ENCODE data around the gene OFD1. TPM values are rescaled to one million over a fixed set of nuclear protein-coding genes. Genes with fewer than 3 reads are reported as not detected.

OFD1 gene
- total and polyA plus RNA-seq, 2 donors (not counting 3 experiments of a cell fraction or from before 2014, with no cell fraction given): 4.7 to 12.0 TPM

- no peak overlapping the region for H3K4me2 ChIP-seq (ENCODE audit: insufficient read depth, low read length)
- ChIA-PET CTCF (no interaction called here), POLR2A (no interaction called here)
- H3K9me3 ChIP-seq (replicated peaks; ENCODE audit: control insufficient read depth, insufficient read depth, low read length): no peaks in the 10 kb centered on the region
- dilution Hi-C loops (cut with MboI; ENCODE audit: extremely low pct_ligation_motif_present, low sequenced_read_pairs) (no loop called here), intact Hi-C loops (cut with micrococcal nuclease) (no loop called here)
- no peaks in the 10 kb centered on the region for H3K9me1 ChIP-seq (replicated peaks; ENCODE audit: control insufficient read depth, extremely low read depth, insufficient read depth, low read length)
- BruUV-seq (replicated peaks): no TSS peak
- H3K27ac ChIP-seq (ENCODE audit: insufficient read depth, low read depth, low read length): no peak overlapping the region
- no peaks in the 10 kb centered on the region for H4K20me1 ChIP-seq (replicated peaks; ENCODE audit: control insufficient read depth, extremely low read depth, insufficient read depth, low read length)
- FAIRE-seq (no peak), DNase-seq (ENCODE audit: low read depth, low spot score) (no peak)
- no peak overlapping the region for H2AFZ ChIP-seq (ENCODE audit: low read depth, low read length)
- TF ChIP-seq EZH2 (IDR thresholded peaks at IDR 0.05; ENCODE audit: borderline replicate concordance, low read depth, low read length, severe bottlenecking) (no peak), MYC (IDR thresholded peaks at IDR 0.05; ENCODE audit: low read depth, low read length) (no peak), POLR2A (IDR thresholded peaks at IDR 0.05; ENCODE audit: low read depth, low read length) (no peak), CTCF (IDR thresholded peaks at IDR 0.05; ENCODE audit: extremely low read depth in 1 of 2, insufficient read depth in 1 of 2, low read depth in 1 of 2, low read length in 2 of 2) (no peak), FOS (IDR thresholded peaks at IDR 0.05; ENCODE audit: borderline replicate concordance, insufficient read depth, low read length) (no peak), GATA2 (IDR thresholded peaks at IDR 0.05; ENCODE audit: insufficient read depth, insufficient read length, low read depth, low read length) (no peak), MAX (IDR thresholded peaks at IDR 0.05; ENCODE audit: insufficient read depth, insufficient read length) (no peak), POLR2AphosphoS5 (IDR thresholded peaks at IDR 0.05; ENCODE audit: insufficient read depth, low read depth, low read length) (no peak), JUN (IDR thresholded peaks at IDR 0.05; ENCODE audit: borderline replicate concordance, insufficient read depth, insufficient read length, low read depth) (no peak)
- H3K4me1 ChIP-seq (ENCODE audit: control insufficient read depth, extremely low read depth, insufficient read depth, low read length): no peaks in the 10 kb centered on the region
- no peak overlapping the region for H3K9ac ChIP-seq (replicated peaks; ENCODE audit: extremely low read depth, insufficient read depth, low read length)
- H3K79me2 ChIP-seq (ENCODE audit: control insufficient read depth, insufficient read depth, low read length): no peaks in the 10 kb centered on the region
- no peaks in the 10 kb centered on the region for H3K36me3 ChIP-seq (ENCODE audit: control insufficient read depth in 2 of 2, extremely low read depth in 1 of 2, insufficient read depth in 2 of 2, low read length in 2 of 2)
- no peaks in the 10 kb centered on the region for H3K27me3 ChIP-seq (ENCODE audit: control insufficient read depth in 2 of 2, insufficient read depth in 2 of 2, low read length in 2 of 2)
- no peak overlapping the region for H3K4me3 ChIP-seq (replicated peaks in 1 of 3; ENCODE audit: insufficient read depth in 1 of 3, low read depth in 1 of 3, low read length in 3 of 3)
These were observed 24.7 kb downstream of the OFD1 start for GRCh38 chrX:13759152-13759718.
